Fibroblast of mammary gland (primary cell): ENCODE results near the gene SERINC4.
"Not testable (repeated sequence)": the region's sequence is repeated elsewhere in the genome, so short reads cannot be mapped to it uniquely, and the experiment has no call there.

ENCODE experiments used
- DNase-seq: peaks from one replicate; pipeline ENCODE4 v3.0.0-alpha.2; 2010; ENCODE audit warnings: low read depth
- H3K4me3 ChIP-seq: 2 replicates; pipeline ENCODE4 v1.5.1; 2011; ENCODE audit warnings: low read depth, mild to moderate bottlenecking, low read length, moderate library complexity; ENCODE audit not compliant: control insufficient read depth
- CTCF ChIP-seq: conservative IDR thresholded peaks from 2 replicates; pipeline ENCODE4 v1.5.1; 2011; ENCODE audit warnings: low read depth, low read length, inconsistent platforms; ENCODE audit not compliant: control insufficient read depth, insufficient read depth

Gene SERINC4

GRCh38 chr15:43799945-43800285 lies at the start of gene SERINC4:
SERINC4 (minus strand) TSS chr15:43800220; CDS start chr15:43799986, 234 bp downstream.
- no peak for TF ChIP-seq CTCF
- DNase-seq, result no peak
- peak within 1 kb of the TSS; percentile 99 for H3K4me3 ChIP-seq

GRCh38 chr15:43845421-43845820 lies 45.4 kb upstream of the SERINC4 start:
- DNase-seq, result no peak
- H3K4me3 ChIP-seq, result no peak overlapping the region
- TF ChIP-seq CTCF, result no peak

DNA sequence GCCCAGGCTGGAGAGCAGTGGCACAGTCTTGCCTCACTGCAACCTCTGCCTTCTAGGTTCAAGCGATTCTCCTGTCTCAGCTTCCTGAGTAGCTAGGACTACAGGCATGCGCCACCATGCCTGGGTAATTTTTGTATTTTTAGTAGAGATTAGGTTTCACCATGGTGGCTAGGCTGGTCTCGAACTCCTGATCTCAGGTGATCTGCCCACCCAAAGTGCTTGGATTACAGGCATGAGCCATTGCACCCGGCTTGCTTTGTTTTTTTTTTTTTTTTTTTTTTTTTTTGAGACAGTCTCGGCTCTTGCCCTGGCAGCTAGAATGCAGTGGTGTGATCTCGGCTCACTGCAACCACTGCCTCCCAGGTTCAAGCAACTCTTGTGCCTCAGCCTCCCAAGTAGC lies 32.5 kb upstream of the SERINC4 start:
- H3K4me3 ChIP-seq, DNase-seq: not testable (repeated sequence)

- not testable (repeated sequence) for H3K4me3 ChIP-seq
Observed at GRCh38 chr15:43831519-43832052, 31.6 kb upstream of the SERINC4 start.

GRCh38 chr15:43830691-43831275 lies 30.8 kb upstream of the SERINC4 start:
- DNase-seq, H3K4me3 ChIP-seq: not testable (repeated sequence)

More at GRCh38 chr15:43831519-43832052, 31.6 kb upstream of the SERINC4 start:
- DNase-seq, result not testable (repeated sequence)

DNA sequence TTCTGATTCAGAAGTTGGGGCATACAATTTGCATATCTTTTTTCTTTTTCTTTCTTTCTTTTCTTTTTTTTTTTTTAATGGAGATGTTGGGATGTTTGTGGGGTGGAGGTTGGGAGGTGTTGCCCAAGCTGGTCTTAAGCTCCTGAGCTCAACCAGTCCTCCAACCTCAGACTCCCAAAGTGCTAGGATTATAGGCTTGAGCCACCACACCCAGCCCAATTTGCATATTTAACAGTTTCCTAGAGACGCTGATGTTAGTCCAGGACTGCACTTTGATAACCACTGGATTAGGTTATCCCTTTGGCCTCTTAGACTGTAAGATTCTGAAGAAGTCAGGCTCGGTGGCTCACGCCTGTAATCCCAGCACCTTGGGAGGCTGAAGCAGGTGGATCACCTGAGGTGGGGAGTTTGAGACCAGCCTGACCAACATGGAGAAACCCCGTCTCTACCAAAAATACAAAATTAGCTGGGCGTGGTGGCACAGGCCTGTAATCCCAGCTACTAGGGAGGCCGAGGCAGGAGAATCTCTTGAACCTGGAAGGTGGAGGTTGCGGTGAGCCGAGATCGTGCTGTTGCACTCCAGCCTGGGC lies 30.0 kb upstream of the SERINC4 start:
- not testable (repeated sequence) for H3K4me3 ChIP-seq, DNase-seq

DNA sequence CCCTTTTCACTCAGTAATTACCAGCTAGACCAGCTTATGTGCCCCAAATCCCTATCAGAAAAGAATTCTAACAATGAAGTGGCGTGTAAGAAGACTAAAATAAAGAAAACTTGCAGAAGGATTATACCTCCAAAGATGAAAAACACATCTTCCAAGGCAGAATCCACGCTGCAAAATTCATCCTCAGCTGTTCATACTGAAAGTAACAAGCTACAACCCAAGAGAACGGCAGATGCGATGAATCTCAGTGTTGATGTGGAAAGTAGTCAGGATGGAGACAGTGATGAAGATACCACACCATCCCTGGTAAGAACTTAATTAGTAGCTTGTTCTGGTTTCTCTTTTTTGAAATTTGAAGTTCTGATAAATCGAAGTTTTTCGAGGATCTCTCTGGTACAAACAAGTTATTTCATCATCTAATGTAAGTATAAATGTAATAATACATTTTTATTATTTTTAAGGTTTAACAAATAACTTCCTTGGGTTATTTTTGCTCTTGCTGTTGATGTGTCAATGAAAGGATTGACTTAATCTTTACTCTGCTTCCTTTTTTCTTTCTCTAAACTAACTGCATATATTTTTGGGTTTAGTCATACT lies 28.1 kb upstream of the SERINC4 start:
- peak; percentile 32 for DNase-seq
- no peak for TF ChIP-seq CTCF
- H3K4me3 ChIP-seq, result peak overlapping the region; percentile 78

GRCh38 chr15:43826508-43827341 lies 26.7 kb upstream of the SERINC4 start, which contains the start of gene WDR76:
WDR76 (plus strand) TSS chr15:43827002; CDS start chr15:43827033, 31 bp downstream.
- H3K4me3 ChIP-seq, result peak within 1 kb of the TSS; percentile 78
- DNase-seq, result peak; percentile 84
- TF ChIP-seq CTCF, result no peak
